ENCODE measurements around the gene IL27RA. TPM values are rescaled to one million over a fixed set of nuclear protein-coding genes. Genes with fewer than 3 reads are reported as not detected.
"Not testable (repeated sequence)": the region's sequence is repeated elsewhere in the genome, so short reads cannot be mapped to it uniquely, and the experiment has no call there.

Gene IL27RA
- total and polyA plus RNA-seq, 11 donors, result 2.4 to 8.2 (median 4.2) TPM

DNA sequence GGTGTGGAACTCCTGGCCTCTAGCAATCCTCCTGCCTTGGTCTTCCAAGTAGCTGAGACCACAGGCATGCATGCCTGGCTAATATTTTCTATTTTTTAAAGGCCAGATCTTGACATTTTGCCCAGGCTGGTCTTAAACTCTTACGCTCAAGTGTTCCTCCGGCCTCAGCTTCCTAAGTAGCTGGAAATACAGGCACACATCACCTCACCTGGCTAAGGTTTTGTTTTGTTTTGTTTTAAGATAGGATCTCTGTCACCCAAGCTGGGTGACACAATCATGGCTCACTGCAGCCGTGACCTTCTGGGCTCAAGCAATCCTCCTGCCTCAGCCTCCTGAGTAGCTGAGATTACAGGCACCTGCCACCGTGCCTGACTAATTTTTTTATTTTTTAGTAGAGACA lies 9.1 kb upstream of the IL27RA start:
- Histone ChIP-seq H3K4me1 (peaks cover 0 to 35% (median 2%) of the 10 kb centered on the region in 12 donors), H3K36me3 (no peaks in the 10 kb centered on the region), H3K27ac (no peak overlapping the region), H3K27me3 (no peaks in the 10 kb centered on the region), H3K9me3 (no peaks in the 10 kb centered on the region), H3K4me3 (no peak overlapping the region)
- TF ChIP-seq, protein P1, sequence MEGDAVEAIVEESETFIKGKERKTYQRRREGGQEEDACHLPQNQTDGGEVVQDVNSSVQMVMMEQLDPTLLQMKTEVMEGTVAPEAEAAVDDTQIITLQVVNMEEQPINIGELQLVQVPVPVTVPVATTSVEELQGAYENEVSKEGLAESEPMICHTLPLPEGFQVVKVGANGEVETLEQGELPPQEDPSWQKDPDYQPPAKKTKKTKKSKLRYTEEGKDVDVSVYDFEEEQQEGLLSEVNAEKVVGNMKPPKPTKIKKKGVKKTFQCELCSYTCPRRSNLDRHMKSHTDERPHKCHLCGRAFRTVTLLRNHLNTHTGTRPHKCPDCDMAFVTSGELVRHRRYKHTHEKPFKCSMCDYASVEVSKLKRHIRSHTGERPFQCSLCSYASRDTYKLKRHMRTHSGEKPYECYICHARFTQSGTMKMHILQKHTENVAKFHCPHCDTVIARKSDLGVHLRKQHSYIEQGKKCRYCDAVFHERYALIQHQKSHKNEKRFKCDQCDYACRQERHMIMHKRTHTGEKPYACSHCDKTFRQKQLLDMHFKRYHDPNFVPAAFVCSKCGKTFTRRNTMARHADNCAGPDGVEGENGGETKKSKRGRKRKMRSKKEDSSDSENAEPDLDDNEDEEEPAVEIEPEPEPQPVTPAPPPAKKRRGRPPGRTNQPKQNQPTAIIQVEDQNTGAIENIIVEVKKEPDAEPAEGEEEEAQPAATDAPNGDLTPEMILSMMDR (IDR thresholded peaks at IDR 0.05), result no peak
- no peak for TF ChIP-seq POLR2A (IDR thresholded peaks at IDR 0.05)
- no peak for DNase-seq
- intact Hi-C loops (cut with DNase I), result no loop called here
- no peak for ATAC-seq
- WGBS, 4 donors, result 86 to 93% (median 91%) methylated on average over 4 of the region's 4 CpGs

DNA sequence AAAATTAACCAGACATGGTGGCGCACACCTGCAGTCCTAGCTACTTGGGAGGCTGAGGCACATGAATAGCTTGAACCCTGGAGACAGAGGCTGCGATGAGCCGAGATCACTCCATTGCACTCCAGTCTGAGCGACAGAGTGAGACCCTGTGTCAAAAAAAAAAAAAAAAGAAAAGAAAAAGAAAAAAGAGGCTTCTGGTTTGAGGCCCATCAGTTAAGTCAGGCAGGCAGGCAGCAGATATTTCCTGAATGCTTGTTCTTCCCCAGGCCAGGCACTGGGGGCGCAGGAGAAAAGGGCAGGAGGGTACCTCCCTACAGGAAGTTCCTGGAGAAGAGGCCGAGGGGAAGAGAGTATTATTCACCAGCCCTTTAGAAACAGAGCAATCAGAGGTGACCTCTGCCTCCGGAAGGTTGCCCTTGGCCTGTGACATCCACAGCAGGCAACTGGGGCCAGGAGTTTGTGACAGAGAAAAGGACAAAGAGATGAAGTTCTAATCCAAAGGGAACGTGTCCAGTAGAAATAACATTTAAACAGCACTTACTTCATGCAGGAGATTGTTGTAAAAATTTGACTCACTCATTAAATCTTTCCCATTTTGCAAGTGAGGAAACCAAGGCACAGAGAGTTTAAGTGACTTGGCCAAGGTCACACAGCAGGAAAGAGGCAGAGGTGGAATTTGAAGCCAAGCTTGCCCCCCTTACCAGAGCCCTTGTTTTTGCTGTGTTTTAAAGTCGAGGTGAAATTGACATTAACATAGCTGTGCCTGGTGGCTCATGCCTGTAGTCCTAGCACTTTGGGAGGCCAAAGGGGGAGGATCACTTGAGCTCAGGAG lies 7.9 kb upstream of the IL27RA start:
- H3K27ac ChIP-seq, result peak overlapping the region in 6 of 12 donors; percentile 15 to 55 (median 30)

DNA sequence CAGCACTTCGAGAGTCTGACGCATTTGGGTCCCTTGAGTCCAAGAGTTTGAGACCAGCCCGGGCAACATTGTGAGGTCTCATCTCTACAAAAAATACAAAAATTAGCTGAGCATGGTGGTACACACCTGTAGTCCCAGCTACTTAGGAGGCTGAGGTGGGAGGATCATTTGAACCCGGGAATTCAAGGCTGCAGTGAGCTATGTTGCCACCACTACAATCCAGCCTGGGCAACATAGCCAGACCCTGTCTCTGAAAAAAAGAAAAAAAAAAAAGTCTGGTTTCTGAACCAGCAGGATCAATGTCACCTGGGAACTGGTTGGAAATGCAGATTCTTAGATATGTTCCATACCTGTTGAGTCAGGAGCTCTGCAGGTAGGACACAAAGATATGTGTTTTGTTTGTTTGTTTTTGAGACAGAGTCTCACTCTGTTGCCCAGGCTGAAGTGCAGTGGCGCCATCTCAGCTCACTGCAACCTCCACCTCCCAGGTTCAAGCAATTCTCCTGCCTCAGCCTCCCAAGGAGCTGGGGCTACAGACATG lies 4.8 kb upstream of the IL27RA start:
- H3K4me1 ChIP-seq, result peaks cover 0 to 27% (median 5%) of the 10 kb centered on the region in 12 donors
- H3K4me3 ChIP-seq; H3K9me3 ChIP-seq; H3K36me3 ChIP-seq; DNase-seq; H3K27ac ChIP-seq; ATAC-seq; H3K27me3 ChIP-seq; intact Hi-C loops (cut with DNase I): not testable (repeated sequence)
- 88 to 93% (median 92%) methylated on average over 5 of the region's 5 CpGs for WGBS, 4 donors

More for the DNA sequence above, 7.9 kb upstream of the IL27RA start:
- Histone ChIP-seq H3K4me3 (no peak overlapping the region), H3K27me3 (no peaks in the 10 kb centered on the region), H3K4me1 (peaks cover 0 to 30% (median 2%) of the 10 kb centered on the region in 12 donors), H3K9me3 (no peaks in the 10 kb centered on the region), H3K36me3 (no peaks in the 10 kb centered on the region)
- ATAC-seq (peak; percentile 20 to 89 (median 87)), DNase-seq (peak in 3 of 5 donors; percentile 46 to 52 (median 47))
- 49 to 56% (median 54%) methylated on average over 9 of the region's 9 CpGs for WGBS, 4 donors
- TF ChIP-seq, protein P1 (IDR thresholded peaks at IDR 0.05), result peak in 11 of 12 donors; percentile 14 to 57 (median 28)
- TF ChIP-seq POLR2A (IDR thresholded peaks at IDR 0.05), result no peak
- intact Hi-C loops (cut with DNase I), result no loop called here

- ATAC-seq, result no peak
- intact Hi-C loops (cut with DNase I), result no loop called here
- Histone ChIP-seq H3K4me1 (peaks cover 0 to 25% (median 10%) of the 10 kb centered on the region in 12 donors), H3K36me3 (no peaks in the 10 kb centered on the region), H3K27ac (no peak within 1 kb of the TSS), H3K9me3 (no peaks in the 10 kb centered on the region), H3K4me3 (no peak within 1 kb of the TSS), H3K27me3 (peaks cover 0 to 7% (median 0%) of the 10 kb centered on the region in 9 donors)
- DNase-seq, result no peak
- WGBS, 4 donors, result 55 to 63% (median 59%) methylated on average over 18 to 24 of the region's 24 CpGs
- TF ChIP-seq, protein P1 (IDR thresholded peaks at IDR 0.05), result no peak
- TF ChIP-seq POLR2A (IDR thresholded peaks at IDR 0.05), result no peak
Observed at GRCh38 chr19:14027856-14028450, 3.6 kb upstream of the IL27RA start, which contains the start of gene RLN3. RLN3 (plus strand) TSS chr19:14028148; CDS start chr19:14028205, 57 bp downstream.

All from heart left ventricle (tissue), 16 donors.